HepG2 (cell line): ENCODE results near the gene MRPS5. TPM values are rescaled to one million over a fixed set of nuclear protein-coding genes. Genes with fewer than 3 reads are reported as not detected.

Experiments
- FOXA3 ChIP-seq: IDR thresholded peaks from 2 replicates; pipeline ENCODE4 v1.6.1; 2016; ENCODE audit warnings: missing genetic modification reagents, missing compliant biosample characterization
- GATAD2A ChIP-seq: IDR thresholded peaks from 2 replicates; pipeline ENCODE4 v1.6.1; 2016
- KDM6A ChIP-seq: IDR thresholded peaks from 2 replicates; pipeline ENCODE4 v1.6.1; 2016; ENCODE audit warnings: low read depth
- MTA3 ChIP-seq: sonication (generic); formaldehyde crosslinking; IDR thresholded peaks from 2 replicates; pipeline ENCODE4 v1.4.0; 2020; ENCODE audit warnings: missing genetic modification reagents
- NFKBIZ ChIP-seq: IDR thresholded peaks from 2 replicates; pipeline ENCODE4 v1.6.1; 2018; ENCODE audit warnings: missing genetic modification reagents, missing compliant biosample characterization
- NR2F1 ChIP-seq, 2 experiments: fragments of 450-650 bp in 1 of 2; formaldehyde crosslinking in 1 of 2; IDR thresholded peaks; 2 replicates each; pipeline versions ENCODE4 v1.5.0 to v1.6.1; 2016 to 2020; ENCODE audit warnings: mild to moderate bottlenecking in 1 of 2, missing compliant biosample characterization in 1 of 2, missing genetic modification reagents in 1 of 2, moderate library complexity in 1 of 2
- PAWR ChIP-seq: sonication (generic); formaldehyde crosslinking; IDR thresholded peaks from 2 replicates; pipeline ENCODE4 v1.4.0; 2020; ENCODE audit warnings: missing genetic modification reagents, mild to moderate bottlenecking, borderline replicate concordance
- SAP130 ChIP-seq: IDR thresholded peaks from 2 replicates; pipeline ENCODE4 v1.6.1; 2016; ENCODE audit warnings: low read depth
- THYN1 ChIP-seq: sonication (generic); formaldehyde crosslinking; IDR thresholded peaks from 2 replicates; pipeline ENCODE4 v1.8.1; 2023; ENCODE audit warnings: low read depth, mild to moderate bottlenecking, moderate library complexity, missing genetic modification reagents, borderline replicate concordance
- ZNF121 ChIP-seq: sonication (generic); formaldehyde crosslinking; IDR thresholded peaks from 2 replicates; pipeline ENCODE4 v1.5.0; 2020; ENCODE audit warnings: mild to moderate bottlenecking, missing genetic modification reagents
- ZNF225 ChIP-seq: sonication (generic); formaldehyde crosslinking; IDR thresholded peaks from 2 replicates; pipeline ENCODE4 v1.4.0; 2020; ENCODE audit warnings: mild to moderate bottlenecking, missing genetic modification reagents
- ZNF264 ChIP-seq: sonication (generic); formaldehyde crosslinking; IDR thresholded peaks from 2 replicates; pipeline ENCODE4 v1.4.0; 2020; ENCODE audit warnings: missing genetic modification reagents
- ZNF557 ChIP-seq: sonication (generic); formaldehyde crosslinking; IDR thresholded peaks from 2 replicates; pipeline ENCODE4 v1.4.0; 2020; ENCODE audit warnings: missing genetic modification reagents
- ZNF83 ChIP-seq: sonication (generic); formaldehyde crosslinking; IDR thresholded peaks from 2 replicates; pipeline ENCODE4 v1.4.0; 2020; ENCODE audit warnings: missing genetic modification reagents, mild to moderate bottlenecking, borderline replicate concordance
- ZNF839 ChIP-seq: sonication (generic); formaldehyde crosslinking; IDR thresholded peaks from 2 replicates; pipeline ENCODE4 v1.4.0; 2020; ENCODE audit warnings: missing genetic modification reagents, mild to moderate bottlenecking, borderline replicate concordance
- polyA plus RNA-seq, 8 experiments: library from polyadenylated mRNA; depleted of rRNA in 3 of 8; stranded (reverse) in 7 of 8; unstranded in 1 of 8; fragments of >200 nt; fragmentation: Illumina TruSeq in 4 of 8; extraction: Trizol in 4 of 8; gene quantifications; 2 replicates each; pipeline versions ENCODE4 v1.2.1 to v1.2.3, GENCODE V29; 2011 to 2016; ENCODE audit warnings: low read depth in 4 of 8, missing spikeins in 1 of 8, mixed read lengths in 1 of 8; ENCODE audit not compliant: insufficient read depth in 1 of 8
- total RNA-seq, 5 experiments: library from RNA; depleted of rRNA; stranded (reverse); fragments of >200 nt; fragmentation: Illumina TruSeq; extraction: Trizol; gene quantifications; 2 replicates each; pipeline ENCODE4 v1.2.3, GENCODE V29; 2016; ENCODE audit warnings: low read depth in 1 of 5
- TF ChIP-seq, protein P1 (sequence below): sonication (generic); formaldehyde crosslinking; IDR thresholded peaks from 2 replicates; pipeline ENCODE4 v1.8.0; 2022; ENCODE audit warnings: mild to moderate bottlenecking, missing genetic modification reagents, moderate library complexity
- TF ChIP-seq, protein P2 (sequence below): sonication (generic); formaldehyde crosslinking; conservative IDR thresholded peaks from 2 replicates; pipeline ENCODE4 v1.4.0; 2020; ENCODE audit warnings: missing genetic modification reagents
- TF ChIP-seq, protein P3 (sequence below): sonication (generic); formaldehyde crosslinking; IDR thresholded peaks from 2 replicates; pipeline ENCODE4 v1.8.0; 2022; ENCODE audit warnings: low read depth, missing genetic modification reagents
- TF ChIP-seq, protein P4 (sequence below): sonication (generic); formaldehyde crosslinking; IDR thresholded peaks from 2 replicates; pipeline ENCODE4 v1.5.1; 2020; ENCODE audit warnings: mild to moderate bottlenecking, missing genetic modification reagents, borderline replicate concordance

The MRPS5 gene
- total and polyA plus RNA-seq, 2 of the 13 experiments (the other 11 are each of a cell fraction or from before 2014, with no cell fraction given) = 98.8 to 134 TPM

DNA sequence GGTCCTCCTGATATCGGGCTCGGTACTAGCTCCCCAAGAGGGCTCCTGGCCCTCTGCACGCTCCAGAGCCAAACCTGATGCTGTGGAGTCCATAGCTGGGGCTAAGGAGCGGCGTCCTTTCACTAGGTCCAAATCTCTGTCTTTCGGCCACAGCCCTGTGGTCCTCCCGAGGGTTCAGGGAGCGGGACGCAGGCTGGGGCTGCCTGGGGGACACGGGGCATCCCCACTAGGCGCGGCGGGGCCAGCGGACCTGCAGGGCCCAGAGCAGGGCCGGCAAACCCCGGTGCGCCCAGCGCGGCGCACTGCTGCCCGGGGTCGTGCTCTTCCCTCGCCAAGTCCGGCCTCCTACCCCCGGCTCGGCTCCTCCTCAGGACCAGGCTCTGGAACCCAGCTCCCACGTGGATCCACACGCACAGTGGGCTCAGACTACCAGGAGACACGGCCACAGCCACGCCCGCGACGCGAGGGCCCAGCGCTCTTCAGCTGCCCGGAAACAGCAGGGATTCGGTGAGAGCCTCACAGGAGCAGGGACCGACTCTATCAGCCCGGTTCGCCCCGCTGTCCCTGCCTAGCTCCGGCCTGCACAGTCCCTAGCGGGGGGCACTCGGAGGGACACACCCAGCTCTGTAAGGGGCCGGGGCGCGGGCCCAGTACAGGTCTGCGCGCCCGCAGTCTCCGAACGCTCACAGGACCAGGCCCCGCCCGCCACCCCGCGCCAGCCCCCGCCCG is 37.4 kb upstream of the MRPS5 start (continued):
- TF ChIP-seq NR2F1 (CRISPR knock-in tag; IDR thresholded peaks at IDR 0.05) (no peak), ZNF557 (no peak), SAP130 (CRISPR knock-in tag) (peak; percentile 10; the same call in 1 of the 2 replicates), PAWR (CRISPR knock-in tag) (no peak), FOXA3 (CRISPR knock-in tag) (no peak), ZNF83 (no peak), THYN1 (CRISPR knock-in tag) (no peak), ZNF225 (CRISPR knock-in tag) (peak; percentile 61; the same call in 1 of the 2 replicates), MTA3 (CRISPR knock-in tag) (no peak), GATAD2A (no peak), ZNF839 (no peak), ZNF264 (CRISPR knock-in tag) (no peak), NFKBIZ (no peak), ZNF121 (CRISPR knock-in tag) (no peak), KDM6A (CRISPR knock-in tag) (no peak)
- TF ChIP-seq, protein P1, sequence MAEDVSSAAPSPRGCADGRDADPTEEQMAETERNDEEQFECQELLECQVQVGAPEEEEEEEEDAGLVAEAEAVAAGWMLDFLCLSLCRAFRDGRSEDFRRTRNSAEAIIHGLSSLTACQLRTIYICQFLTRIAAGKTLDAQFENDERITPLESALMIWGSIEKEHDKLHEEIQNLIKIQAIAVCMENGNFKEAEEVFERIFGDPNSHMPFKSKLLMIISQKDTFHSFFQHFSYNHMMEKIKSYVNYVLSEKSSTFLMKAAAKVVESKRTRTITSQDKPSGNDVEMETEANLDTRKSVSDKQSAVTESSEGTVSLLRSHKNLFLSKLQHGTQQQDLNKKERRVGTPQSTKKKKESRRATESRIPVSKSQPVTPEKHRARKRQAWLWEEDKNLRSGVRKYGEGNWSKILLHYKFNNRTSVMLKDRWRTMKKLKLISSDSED (CRISPR knock-in tag) = no peak
- TF ChIP-seq, protein P2, sequence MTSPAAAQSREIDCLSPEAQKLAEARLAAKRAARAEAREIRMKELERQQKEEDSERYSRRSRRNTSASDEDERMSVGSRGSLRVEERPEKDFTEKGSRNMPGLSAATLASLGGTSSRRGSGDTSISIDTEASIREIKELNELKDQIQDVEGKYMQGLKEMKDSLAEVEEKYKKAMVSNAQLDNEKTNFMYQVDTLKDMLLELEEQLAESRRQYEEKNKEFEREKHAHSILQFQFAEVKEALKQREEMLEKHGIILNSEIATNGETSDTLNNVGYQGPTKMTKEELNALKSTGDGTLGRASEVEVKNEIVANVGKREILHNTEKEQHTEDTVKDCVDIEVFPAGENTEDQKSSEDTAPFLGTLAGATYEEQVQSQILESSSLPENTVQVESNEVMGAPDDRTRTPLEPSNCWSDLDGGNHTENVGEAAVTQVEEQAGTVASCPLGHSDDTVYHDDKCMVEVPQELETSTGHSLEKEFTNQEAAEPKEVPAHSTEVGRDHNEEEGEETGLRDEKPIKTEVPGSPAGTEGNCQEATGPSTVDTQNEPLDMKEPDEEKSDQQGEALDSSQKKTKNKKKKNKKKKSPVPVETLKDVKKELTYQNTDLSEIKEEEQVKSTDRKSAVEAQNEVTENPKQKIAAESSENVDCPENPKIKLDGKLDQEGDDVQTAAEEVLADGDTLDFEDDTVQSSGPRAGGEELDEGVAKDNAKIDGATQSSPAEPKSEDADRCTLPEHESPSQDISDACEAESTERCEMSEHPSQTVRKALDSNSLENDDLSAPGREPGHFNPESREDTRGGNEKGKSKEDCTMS (CRISPR knock-in tag) = no peak
- TF ChIP-seq, protein P3, sequence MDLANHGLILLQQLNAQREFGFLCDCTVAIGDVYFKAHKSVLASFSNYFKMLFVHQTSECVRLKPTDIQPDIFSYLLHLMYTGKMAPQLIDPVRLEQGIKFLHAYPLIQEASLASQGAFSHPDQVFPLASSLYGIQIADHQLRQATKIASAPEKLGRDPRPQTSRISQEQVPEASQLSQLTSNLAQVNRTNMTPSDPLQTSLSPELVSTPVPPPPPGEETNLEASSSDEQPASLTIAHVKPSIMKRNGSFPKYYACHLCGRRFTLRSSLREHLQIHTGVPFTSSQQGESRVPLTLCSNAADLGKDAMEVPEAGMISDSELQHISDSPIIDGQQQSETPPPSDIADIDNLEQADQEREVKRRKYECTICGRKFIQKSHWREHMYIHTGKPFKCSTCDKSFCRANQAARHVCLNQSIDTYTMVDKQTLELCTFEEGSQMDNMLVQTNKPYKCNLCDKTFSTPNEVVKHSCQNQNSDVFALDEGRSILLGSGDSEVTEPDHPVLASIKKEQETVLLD (CRISPR knock-in tag) = peak; percentile 28; the same call in 1 of the 2 replicates
- TF ChIP-seq, protein P4, sequence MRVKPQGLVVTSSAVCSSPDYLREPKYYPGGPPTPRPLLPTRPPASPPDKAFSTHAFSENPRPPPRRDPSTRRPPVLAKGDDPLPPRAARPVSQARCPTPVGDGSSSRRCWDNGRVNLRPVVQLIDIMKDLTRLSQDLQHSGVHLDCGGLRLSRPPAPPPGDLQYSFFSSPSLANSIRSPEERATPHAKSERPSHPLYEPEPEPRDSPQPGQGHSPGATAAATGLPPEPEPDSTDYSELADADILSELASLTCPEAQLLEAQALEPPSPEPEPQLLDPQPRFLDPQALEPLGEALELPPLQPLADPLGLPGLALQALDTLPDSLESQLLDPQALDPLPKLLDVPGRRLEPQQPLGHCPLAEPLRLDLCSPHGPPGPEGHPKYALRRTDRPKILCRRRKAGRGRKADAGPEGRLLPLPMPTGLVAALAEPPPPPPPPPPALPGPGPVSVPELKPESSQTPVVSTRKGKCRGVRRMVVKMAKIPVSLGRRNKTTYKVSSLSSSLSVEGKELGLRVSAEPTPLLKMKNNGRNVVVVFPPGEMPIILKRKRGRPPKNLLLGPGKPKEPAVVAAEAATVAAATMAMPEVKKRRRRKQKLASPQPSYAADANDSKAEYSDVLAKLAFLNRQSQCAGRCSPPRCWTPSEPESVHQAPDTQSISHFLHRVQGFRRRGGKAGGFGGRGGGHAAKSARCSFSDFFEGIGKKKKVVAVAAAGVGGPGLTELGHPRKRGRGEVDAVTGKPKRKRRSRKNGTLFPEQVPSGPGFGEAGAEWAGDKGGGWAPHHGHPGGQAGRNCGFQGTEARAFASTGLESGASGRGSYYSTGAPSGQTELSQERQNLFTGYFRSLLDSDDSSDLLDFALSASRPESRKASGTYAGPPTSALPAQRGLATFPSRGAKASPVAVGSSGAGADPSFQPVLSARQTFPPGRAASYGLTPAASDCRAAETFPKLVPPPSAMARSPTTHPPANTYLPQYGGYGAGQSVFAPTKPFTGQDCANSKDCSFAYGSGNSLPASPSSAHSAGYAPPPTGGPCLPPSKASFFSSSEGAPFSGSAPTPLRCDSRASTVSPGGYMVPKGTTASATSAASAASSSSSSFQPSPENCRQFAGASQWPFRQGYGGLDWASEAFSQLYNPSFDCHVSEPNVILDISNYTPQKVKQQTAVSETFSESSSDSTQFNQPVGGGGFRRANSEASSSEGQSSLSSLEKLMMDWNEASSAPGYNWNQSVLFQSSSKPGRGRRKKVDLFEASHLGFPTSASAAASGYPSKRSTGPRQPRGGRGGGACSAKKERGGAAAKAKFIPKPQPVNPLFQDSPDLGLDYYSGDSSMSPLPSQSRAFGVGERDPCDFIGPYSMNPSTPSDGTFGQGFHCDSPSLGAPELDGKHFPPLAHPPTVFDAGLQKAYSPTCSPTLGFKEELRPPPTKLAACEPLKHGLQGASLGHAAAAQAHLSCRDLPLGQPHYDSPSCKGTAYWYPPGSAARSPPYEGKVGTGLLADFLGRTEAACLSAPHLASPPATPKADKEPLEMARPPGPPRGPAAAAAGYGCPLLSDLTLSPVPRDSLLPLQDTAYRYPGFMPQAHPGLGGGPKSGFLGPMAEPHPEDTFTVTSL (CRISPR knock-in tag) = no peak
